SK-N-SH (cell line): ENCODE results near the gene MEGF10. TPM values are rescaled to one million over a fixed set of nuclear protein-coding genes. Genes with fewer than 3 reads are reported as not detected.

Experiments used
- CTCF ChIA-PET: fragments of 300-600, 350-600 bp; formaldehyde crosslinking; extraction: SDS; loops from one replicate; lab custom pipeline; 2021; lab: Yijun Ruan, JAX
- POLR2A ChIA-PET: fragments of 350-600 bp; sonication (Branson Sonifier 250); formaldehyde crosslinking; extraction: SDS; loops from one replicate; lab custom pipeline; 2020; ENCODE audit warnings: antibody characterized with exemption, inconsistent platforms; lab: Yijun Ruan, JAX
- DNase-seq: peaks from one replicate; pipeline ENCODE4 v3.0.0; 2012
- H2AFZ ChIP-seq: fragments of 200-600 bp; sonication (generic); 2 replicates; pipeline ENCODE4 v1.8.1; 2016; ENCODE audit warnings: antibody characterized with exemption, mild to moderate bottlenecking, low read depth
- H3F3A ChIP-seq: fragments of 200-600 bp; sonication (generic); replicated peaks from 2 replicates; pipeline ENCODE3; 2016; ENCODE audit warnings: antibody characterized with exemption, mild to moderate bottlenecking; ENCODE audit not compliant: insufficient read depth
- H3K27ac ChIP-seq, 2 experiments: fragments of 200-500 bp in 1 of 2; fragments of 200-600 bp in 1 of 2; sonication (Bioruptor generic) in 1 of 2; sonication (generic), shearing (Covaris generic) in 1 of 2; 2 replicates each; pipeline versions ENCODE4 v1.5.1 to v1.6.1; 2014 to 2016; ENCODE audit warnings: low read depth in 2 of 2, inconsistent platforms in 1 of 2, low read length in 1 of 2, mild to moderate bottlenecking in 1 of 2, mixed read lengths in 1 of 2
- H3K27me3 ChIP-seq: fragments of 200-600 bp; sonication (generic), shearing (Covaris generic); 2 replicates; pipeline ENCODE4 v1.6.1; 2016; ENCODE audit warnings: mixed run types; ENCODE audit not compliant: insufficient read depth
- H3K36me3 ChIP-seq, 2 experiments: fragments of 200-500 bp in 1 of 2; fragments of 200-600 bp in 1 of 2; sonication (Bioruptor generic) in 1 of 2; sonication (generic) in 1 of 2; replicated peaks in 1 of 2; 2 replicates each; pipeline versions ENCODE3 to v1.5.1; 2014 to 2016; ENCODE audit warnings: low read length in 1 of 2, mild to moderate bottlenecking in 1 of 2; ENCODE audit not compliant: insufficient read depth in 2 of 2, control insufficient read depth in 1 of 2
- H3K4me1 ChIP-seq, 2 experiments: fragments of 200-500 bp in 1 of 2; fragments of 200-600 bp in 1 of 2; sonication (Bioruptor generic) in 1 of 2; sonication (generic), shearing (Covaris generic) in 1 of 2; 2 replicates each; pipeline versions ENCODE4 v1.5.1 to v1.6.1; 2014 to 2016; ENCODE audit warnings: low read depth in 1 of 2, low read length in 1 of 2, mixed run types in 1 of 2; ENCODE audit not compliant: insufficient read depth in 2 of 2, control insufficient read depth in 1 of 2
- H3K4me2 ChIP-seq: fragments of 200-600 bp; sonication (generic), shearing (Covaris generic); 2 replicates; pipeline ENCODE4 v1.6.1; 2017; ENCODE audit warnings: mixed run types
- H3K4me3 ChIP-seq, 2 experiments: fragments of 200-500 bp in 1 of 2; fragments of 200-600 bp in 1 of 2; sonication (Bioruptor generic) in 1 of 2; sonication (generic), shearing (Covaris generic) in 1 of 2; 2 replicates each; pipeline versions ENCODE4 v1.5.1 to v1.8.1; 2014 to 2016; ENCODE audit warnings: low read depth in 2 of 2, inconsistent platforms in 1 of 2, low read length in 1 of 2, mild to moderate bottlenecking in 1 of 2, mixed read lengths in 1 of 2, moderate library complexity in 1 of 2
- H3K79me2 ChIP-seq: fragments of 200-600 bp; sonication (generic); 2 replicates; pipeline ENCODE4 v1.8.1; 2017; ENCODE audit warnings: mild to moderate bottlenecking; ENCODE audit not compliant: insufficient read depth
- H3K9ac ChIP-seq: fragments of 200-600 bp; sonication (generic); 2 replicates; pipeline ENCODE4 v1.6.1; 2017; ENCODE audit warnings: mixed run types
- H3K9me2 ChIP-seq: fragments of 200-600 bp; sonication (generic); 2 replicates; pipeline ENCODE4 v1.6.1; 2017; ENCODE audit warnings: mixed run types
- H3K9me3 ChIP-seq: fragments of 200-600 bp; sonication (generic); 2 replicates; pipeline ENCODE4 v1.6.1; 2017; ENCODE audit warnings: mixed run types, mild to moderate bottlenecking, moderate library complexity
- H4K20me1 ChIP-seq: fragments of 200-600 bp; sonication (generic); 2 replicates; pipeline ENCODE4 v1.6.1; 2017; ENCODE audit warnings: mild to moderate bottlenecking, mixed run types; ENCODE audit not compliant: insufficient read depth
- CHD2 ChIP-seq: fragments of 150-350 bp; IDR thresholded peaks from 2 replicates; pipeline ENCODE4 v1.6.1; 2018; ENCODE audit warnings: low read length; ENCODE audit not compliant: partially characterized antibody
- EZH2phosphoT487 ChIP-seq: fragments of 200-600 bp; sonication (generic); IDR thresholded peaks from 2 replicates; pipeline ENCODE4 v1.6.1; 2017; ENCODE audit warnings: low read depth, mixed run types, mild to moderate bottlenecking, antibody characterized with exemption, moderate library complexity, borderline replicate concordance
- FOXJ3 ChIP-seq: sonication (generic); formaldehyde crosslinking; IDR thresholded peaks from 2 replicates; pipeline ENCODE4 v1.5.1; 2020; ENCODE audit warnings: mild to moderate bottlenecking, missing genetic modification reagents
- FOXM1 ChIP-seq: IDR thresholded peaks from 2 replicates; pipeline ENCODE4 v1.4.0; 2012; ENCODE audit warnings: low read depth, mild to moderate bottlenecking
- GATA2 ChIP-seq: sonication (generic); formaldehyde crosslinking; IDR thresholded peaks from 2 replicates; pipeline ENCODE4 v1.5.0; 2020; ENCODE audit warnings: mild to moderate bottlenecking, missing genetic modification reagents
- NFIC ChIP-seq: IDR thresholded peaks from 2 replicates; pipeline ENCODE4 v1.4.0; 2012; ENCODE audit warnings: borderline replicate concordance
- RFX5 ChIP-seq: IDR thresholded peaks from 2 replicates; pipeline ENCODE4 v1.6.1; 2012; ENCODE audit warnings: mild to moderate bottlenecking, improper control_type of control experiment, low read length
- TCF12 ChIP-seq: IDR thresholded peaks from 2 replicates; pipeline ENCODE4 v1.4.0; 2012
- TEAD4 ChIP-seq: IDR thresholded peaks from 2 replicates; pipeline ENCODE4 v1.4.0; 2012; ENCODE audit warnings: mild to moderate bottlenecking, borderline replicate concordance; ENCODE audit not compliant: insufficient read depth
- WGBS: methylation state at CpG from one replicate; pipeline ENCODE4 v1.1.6; 2017; ENCODE audit warnings: low lambda C conversion rate; 5-methylcytosine and 5-hydroxymethylcytosine counted together
- polyA plus RNA-seq, 3 experiments: library from polyadenylated mRNA; depleted of rRNA; stranded (reverse); fragments of >200 nt; gene quantifications; 2 replicates each; pipeline ENCODE4 v1.2.3, GENCODE V29; 2012
- TF ChIP-seq, protein P1 (sequence below): fragments of 200-600 bp; sonication (generic); IDR thresholded peaks from 2 replicates; pipeline ENCODE4 v1.6.1; 2017; ENCODE audit warnings: antibody characterized with exemption, mild to moderate bottlenecking, moderate library complexity
- TF ChIP-seq, protein P2 (sequence below): IDR thresholded peaks from 2 replicates; pipeline ENCODE4 v1.4.0; 2012; ENCODE audit warnings: low read depth, borderline replicate concordance
- TF ChIP-seq, protein P3 (sequence below): fragments of 150-350 bp; IDR thresholded peaks from 2 replicates; pipeline ENCODE4 v1.6.1; 2016; ENCODE audit warnings: mild to moderate bottlenecking, low read depth, low read length

The MEGF10 gene
- polyA plus RNA-seq, 1 of the 3 experiments (the other 2 are of a cell fraction), result 1.1 TPM

DNA sequence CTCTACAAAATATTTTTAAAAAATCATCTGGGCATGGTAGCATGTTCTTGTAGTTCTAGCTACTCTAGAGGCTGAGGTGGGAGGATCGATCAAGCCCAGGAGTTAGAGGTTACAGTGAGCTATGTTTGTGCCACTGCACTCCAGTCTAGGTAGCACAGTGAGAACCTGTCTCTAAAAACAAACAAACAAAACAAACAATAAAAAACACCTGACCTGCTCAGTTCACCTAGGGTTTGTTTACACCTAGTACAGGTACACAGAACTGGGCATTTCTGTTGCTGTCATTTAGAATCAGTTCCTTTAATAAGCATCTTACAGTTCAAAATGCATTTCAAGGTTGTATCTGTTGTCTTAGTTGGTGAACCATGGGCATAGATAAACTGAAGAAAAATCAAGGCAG is 95.3 kb downstream of the MEGF10 start:
- H3K79me2 ChIP-seq, result no peaks in the 10 kb centered on the region
- no peaks in the 10 kb centered on the region for H3K4me1 ChIP-seq
- no peak overlapping the region for H2AFZ ChIP-seq
- no peak overlapping the region for H3K4me2 ChIP-seq
- no peaks in the 10 kb centered on the region for H4K20me1 ChIP-seq
- peak overlapping the region in 1 of 2 experiments; percentile 25; a peak in 1 of 4 replicates for H3K27ac ChIP-seq
- no peak for DNase-seq
- ChIA-PET CTCF (no interaction called here), POLR2A (no interaction called here)
- no peaks in the 10 kb centered on the region for H3F3A ChIP-seq
- no peaks in the 10 kb centered on the region for H3K9me2 ChIP-seq
- no peak for TF ChIP-seq NFIC
- TF ChIP-seq TEAD4, result no peak
- no peak for TF ChIP-seq FOXJ3 (CRISPR knock-in tag)
- no peak for TF ChIP-seq FOXM1
- TF ChIP-seq, protein P1, sequence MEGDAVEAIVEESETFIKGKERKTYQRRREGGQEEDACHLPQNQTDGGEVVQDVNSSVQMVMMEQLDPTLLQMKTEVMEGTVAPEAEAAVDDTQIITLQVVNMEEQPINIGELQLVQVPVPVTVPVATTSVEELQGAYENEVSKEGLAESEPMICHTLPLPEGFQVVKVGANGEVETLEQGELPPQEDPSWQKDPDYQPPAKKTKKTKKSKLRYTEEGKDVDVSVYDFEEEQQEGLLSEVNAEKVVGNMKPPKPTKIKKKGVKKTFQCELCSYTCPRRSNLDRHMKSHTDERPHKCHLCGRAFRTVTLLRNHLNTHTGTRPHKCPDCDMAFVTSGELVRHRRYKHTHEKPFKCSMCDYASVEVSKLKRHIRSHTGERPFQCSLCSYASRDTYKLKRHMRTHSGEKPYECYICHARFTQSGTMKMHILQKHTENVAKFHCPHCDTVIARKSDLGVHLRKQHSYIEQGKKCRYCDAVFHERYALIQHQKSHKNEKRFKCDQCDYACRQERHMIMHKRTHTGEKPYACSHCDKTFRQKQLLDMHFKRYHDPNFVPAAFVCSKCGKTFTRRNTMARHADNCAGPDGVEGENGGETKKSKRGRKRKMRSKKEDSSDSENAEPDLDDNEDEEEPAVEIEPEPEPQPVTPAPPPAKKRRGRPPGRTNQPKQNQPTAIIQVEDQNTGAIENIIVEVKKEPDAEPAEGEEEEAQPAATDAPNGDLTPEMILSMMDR, result no peak
- no peaks in the 10 kb centered on the region for H3K9me3 ChIP-seq
- H3K27me3 ChIP-seq, result no peaks in the 10 kb centered on the region
- H3K4me3 ChIP-seq, result no peak overlapping the region
- 50% methylated on average over 1 of the region's 1 CpG for WGBS
- no peaks in the 10 kb centered on the region for H3K36me3 ChIP-seq
- no peak overlapping the region for H3K9ac ChIP-seq

DNA sequence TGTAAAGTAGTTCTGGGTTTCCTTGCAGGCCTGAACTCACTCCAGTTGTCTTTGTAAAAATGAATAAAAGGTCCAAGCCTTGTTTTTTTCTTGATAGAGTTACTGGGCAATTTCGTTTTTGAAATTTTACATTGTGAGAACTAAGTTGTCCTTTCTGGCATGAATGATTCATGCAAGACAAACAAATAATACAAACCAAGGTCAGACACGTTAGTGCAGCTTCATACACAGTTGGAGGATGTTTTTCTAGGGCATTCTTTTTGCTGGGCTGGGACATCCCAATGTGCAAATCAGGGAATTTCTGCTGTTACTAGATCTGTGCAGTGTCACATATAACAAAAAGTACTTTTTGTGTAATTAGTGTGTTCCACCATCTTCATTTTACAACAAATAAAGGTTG is 96.0 kb downstream of the MEGF10 start:
- H2AFZ ChIP-seq, result no peak overlapping the region
- no peak overlapping the region for H3K4me3 ChIP-seq
- peak overlapping the region in 1 of 2 experiments; percentile 25; a peak in 1 of 4 replicates for H3K27ac ChIP-seq
- POLR2A ChIA-PET, result no interaction called here
- H4K20me1 ChIP-seq, result no peaks in the 10 kb centered on the region
- H3K36me3 ChIP-seq, result no peaks in the 10 kb centered on the region
- H3K9me3 ChIP-seq, result no peaks in the 10 kb centered on the region
- TF ChIP-seq TCF12 (no peak), RFX5 (no peak), CHD2 (no peak), EZH2phosphoT487 (no peak), NFIC (no peak), GATA2 (no peak)
- TF ChIP-seq, protein P2, sequence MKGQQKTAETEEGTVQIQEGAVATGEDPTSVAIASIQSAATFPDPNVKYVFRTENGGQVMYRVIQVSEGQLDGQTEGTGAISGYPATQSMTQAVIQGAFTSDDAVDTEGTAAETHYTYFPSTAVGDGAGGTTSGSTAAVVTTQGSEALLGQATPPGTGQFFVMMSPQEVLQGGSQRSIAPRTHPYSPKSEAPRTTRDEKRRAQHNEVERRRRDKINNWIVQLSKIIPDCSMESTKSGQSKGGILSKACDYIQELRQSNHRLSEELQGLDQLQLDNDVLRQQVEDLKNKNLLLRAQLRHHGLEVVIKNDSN, result no peak
- TF ChIP-seq, protein P3, sequence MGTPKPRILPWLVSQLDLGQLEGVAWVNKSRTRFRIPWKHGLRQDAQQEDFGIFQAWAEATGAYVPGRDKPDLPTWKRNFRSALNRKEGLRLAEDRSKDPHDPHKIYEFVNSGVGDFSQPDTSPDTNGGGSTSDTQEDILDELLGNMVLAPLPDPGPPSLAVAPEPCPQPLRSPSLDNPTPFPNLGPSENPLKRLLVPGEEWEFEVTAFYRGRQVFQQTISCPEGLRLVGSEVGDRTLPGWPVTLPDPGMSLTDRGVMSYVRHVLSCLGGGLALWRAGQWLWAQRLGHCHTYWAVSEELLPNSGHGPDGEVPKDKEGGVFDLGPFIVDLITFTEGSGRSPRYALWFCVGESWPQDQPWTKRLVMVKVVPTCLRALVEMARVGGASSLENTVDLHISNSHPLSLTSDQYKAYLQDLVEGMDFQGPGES, result no peak
- H3K9me2 ChIP-seq, result no peaks in the 10 kb centered on the region
- H3K9ac ChIP-seq, result no peak overlapping the region
- CTCF ChIA-PET, result no interaction called here
- H3F3A ChIP-seq, result no peaks in the 10 kb centered on the region
- H3K27me3 ChIP-seq, result no peaks in the 10 kb centered on the region
- WGBS, result 39% methylated on average over 2 of the region's 2 CpGs
- no peak for DNase-seq
- no peaks in the 10 kb centered on the region for H3K79me2 ChIP-seq
- no peak overlapping the region for H3K4me2 ChIP-seq
- H3K4me1 ChIP-seq, result no peaks in the 10 kb centered on the region
